T-helper 1 cell treated with Interleukin-12 subunit alpha and Interleukin-12 subunit beta and Interleukin-4 antibody, amounts not matched to agents 30 μg/mL and 1 μg/mL, for 36 hours (primary cell): ENCODE results near the gene CCDC78.
"Not testable (repeated sequence)": the region's sequence is repeated elsewhere in the genome, so short reads cannot be mapped to it uniquely, and the experiment has no call there.

ENCODE experiments used
- H3K27ac Mint-ChIP-seq: one replicate; pipeline ENCODE4 v1.8.0; 2021; ENCODE audit warnings: mild to moderate bottlenecking, mixed read lengths
- H3K27me3 Mint-ChIP-seq: one replicate; pipeline ENCODE4 v1.8.0; 2021; ENCODE audit warnings: low read depth, mixed read lengths
- H3K36me3 Mint-ChIP-seq: one replicate; pipeline ENCODE4 v1.8.0; 2021; ENCODE audit warnings: low read depth, mixed read lengths
- H3K4me1 Mint-ChIP-seq: one replicate; pipeline ENCODE4 v1.8.0; 2021; ENCODE audit warnings: low read depth, mixed read lengths
- H3K4me3 Mint-ChIP-seq: one replicate; pipeline ENCODE4 v1.8.0; 2021; ENCODE audit warnings: mild to moderate bottlenecking, moderate library complexity, mixed read lengths
- H3K9me3 Mint-ChIP-seq: one replicate; pipeline ENCODE4 v1.8.0; 2021; ENCODE audit warnings: mixed read lengths

Gene CCDC78

DNA sequence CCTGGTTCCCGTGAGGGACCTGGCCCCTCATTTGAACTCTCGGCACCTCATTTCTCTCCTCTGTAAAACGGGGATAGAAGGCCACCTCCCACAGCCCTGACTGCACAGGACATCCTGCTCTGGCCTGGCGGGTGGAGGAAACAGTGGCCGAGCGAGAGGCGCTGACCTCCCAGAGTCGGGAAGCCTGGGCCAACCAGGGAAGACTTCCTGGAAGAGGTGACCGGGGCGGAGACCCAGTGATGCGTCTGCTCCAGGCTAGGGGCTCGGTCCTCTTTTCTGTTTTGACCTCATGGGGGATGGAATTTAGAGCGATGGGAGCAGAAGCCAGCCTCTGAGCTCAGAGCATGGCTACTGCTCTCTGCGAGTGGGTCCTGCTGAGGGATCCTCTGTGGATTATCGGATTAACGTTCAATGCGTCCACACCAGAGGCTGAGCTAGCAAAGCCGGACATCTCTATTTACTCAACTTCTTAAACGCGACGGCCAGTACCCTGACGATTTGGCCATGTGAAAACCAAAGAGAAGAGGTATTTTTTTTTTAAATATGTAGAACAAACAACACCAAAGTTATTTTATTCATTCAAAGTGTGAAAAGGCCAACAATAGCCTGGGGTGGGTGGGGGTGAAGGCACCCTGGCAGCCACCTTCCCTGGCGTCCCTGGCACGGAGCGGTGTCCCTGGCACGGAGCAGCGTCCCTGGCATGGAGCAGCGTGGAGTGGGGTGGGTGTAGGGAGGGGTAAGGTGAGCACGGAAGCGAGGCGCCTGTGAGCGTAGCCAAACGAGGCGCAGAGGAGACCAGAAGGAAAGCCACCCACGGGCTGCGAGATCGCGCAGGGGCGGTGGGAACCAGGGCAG, 25.1 kb upstream of the CCDC78 start:
- H3K4me3 Mint-ChIP-seq: no peak overlapping the region
- H3K4me1 Mint-ChIP-seq: no peaks in the 10 kb centered on the region
- no peak overlapping the region for H3K27ac Mint-ChIP-seq
- H3K27me3 Mint-ChIP-seq: peaks cover 1% of the 10 kb centered on the region
- H3K36me3 Mint-ChIP-seq: no peaks in the 10 kb centered on the region
- no peaks in the 10 kb centered on the region for H3K9me3 Mint-ChIP-seq

DNA sequence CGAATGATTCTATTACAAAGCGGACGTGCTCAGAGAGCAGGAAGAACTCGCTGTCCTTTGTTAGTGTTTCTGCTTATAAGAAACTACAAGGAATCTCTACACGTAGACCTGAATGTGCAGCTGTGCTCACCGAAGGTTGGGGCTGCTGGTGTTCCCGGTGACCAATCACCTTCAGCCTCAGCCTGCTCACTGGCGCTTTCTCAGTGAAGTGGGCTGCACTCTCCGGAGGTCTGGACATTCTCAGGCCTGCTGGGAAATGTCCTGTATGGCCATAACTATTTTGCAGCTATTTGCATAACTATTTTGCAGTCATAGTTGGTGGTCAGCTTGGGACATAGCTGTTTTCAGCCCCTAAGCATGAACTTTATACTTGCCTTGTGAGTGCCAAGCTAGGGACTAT, 24.2 kb upstream of the CCDC78 start:
- Mint-ChIP-seq H3K36me3 (no peaks in the 10 kb centered on the region), H3K27ac (no peak overlapping the region), H3K4me3 (no peak overlapping the region), H3K9me3 (no peaks in the 10 kb centered on the region), H3K4me1 (no peaks in the 10 kb centered on the region), H3K27me3 (no peaks in the 10 kb centered on the region)

DNA sequence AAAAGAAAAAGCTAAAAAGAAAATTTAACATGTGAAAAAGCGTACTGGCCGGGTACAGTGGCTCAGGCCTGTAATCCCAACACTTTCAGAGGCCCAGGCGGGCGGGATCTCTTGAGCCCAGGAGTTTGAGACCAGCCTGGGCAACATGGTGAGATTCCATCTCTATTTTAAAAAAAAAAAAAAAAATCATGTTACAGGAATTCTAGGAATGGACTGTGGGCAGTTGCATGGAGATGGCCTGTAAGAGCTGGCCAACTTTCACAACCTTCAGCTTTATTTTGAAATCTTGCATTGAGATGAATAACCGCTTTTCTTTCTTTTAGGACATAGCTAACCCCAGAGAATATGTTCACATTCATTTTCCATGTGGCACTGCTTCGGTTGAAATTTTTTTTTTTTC, 22.8 kb upstream of the CCDC78 start:
- no peaks in the 10 kb centered on the region for H3K36me3 Mint-ChIP-seq
- no peaks in the 10 kb centered on the region for H3K4me1 Mint-ChIP-seq
- H3K4me3 Mint-ChIP-seq: no peak overlapping the region
- H3K9me3 Mint-ChIP-seq: no peaks in the 10 kb centered on the region
- H3K27ac Mint-ChIP-seq: no peak overlapping the region
- no peaks in the 10 kb centered on the region for H3K27me3 Mint-ChIP-seq

DNA sequence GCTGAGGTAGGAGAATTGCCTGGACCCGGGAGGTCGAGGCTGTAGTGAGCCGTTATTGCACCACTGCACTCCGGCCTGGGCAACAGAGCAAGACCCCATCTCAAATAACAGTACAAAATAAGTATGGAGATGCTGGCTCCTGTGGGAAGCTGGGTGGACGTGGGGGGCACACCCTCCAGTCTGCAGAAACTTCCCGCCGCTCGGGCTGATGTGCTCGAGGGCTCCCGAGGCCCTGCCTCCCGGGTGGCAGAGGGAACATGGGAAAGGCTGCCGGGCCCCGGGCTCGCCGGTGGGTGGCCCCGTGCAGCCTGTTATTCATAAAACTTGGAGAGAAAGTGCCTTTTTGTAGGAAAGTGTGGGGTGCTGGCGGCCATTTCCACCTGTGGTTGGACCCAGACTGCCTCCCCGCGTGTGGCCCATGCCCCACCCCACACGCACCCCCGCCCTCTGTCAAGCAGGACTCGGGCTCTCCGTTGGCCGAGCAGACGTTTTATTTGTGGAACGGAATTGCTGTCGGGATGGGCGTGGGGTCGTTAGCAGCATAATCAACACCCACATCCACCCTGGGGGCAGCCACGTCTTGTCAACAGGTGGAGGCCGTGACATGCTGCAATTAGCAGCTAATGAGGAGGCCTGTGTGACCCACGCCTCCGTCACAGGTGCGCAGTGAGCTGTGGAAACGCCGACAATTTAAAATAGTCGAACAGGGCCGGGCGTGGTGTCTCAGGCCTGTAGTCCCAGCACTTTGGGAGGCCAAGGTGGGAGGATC, 21.9 kb upstream of the CCDC78 start:
- no peak overlapping the region for H3K27ac Mint-ChIP-seq
- no peak overlapping the region for H3K4me3 Mint-ChIP-seq
- no peaks in the 10 kb centered on the region for H3K9me3 Mint-ChIP-seq
- H3K27me3 Mint-ChIP-seq: no peaks in the 10 kb centered on the region
- H3K4me1 Mint-ChIP-seq: no peaks in the 10 kb centered on the region
- H3K36me3 Mint-ChIP-seq: no peaks in the 10 kb centered on the region

DNA sequence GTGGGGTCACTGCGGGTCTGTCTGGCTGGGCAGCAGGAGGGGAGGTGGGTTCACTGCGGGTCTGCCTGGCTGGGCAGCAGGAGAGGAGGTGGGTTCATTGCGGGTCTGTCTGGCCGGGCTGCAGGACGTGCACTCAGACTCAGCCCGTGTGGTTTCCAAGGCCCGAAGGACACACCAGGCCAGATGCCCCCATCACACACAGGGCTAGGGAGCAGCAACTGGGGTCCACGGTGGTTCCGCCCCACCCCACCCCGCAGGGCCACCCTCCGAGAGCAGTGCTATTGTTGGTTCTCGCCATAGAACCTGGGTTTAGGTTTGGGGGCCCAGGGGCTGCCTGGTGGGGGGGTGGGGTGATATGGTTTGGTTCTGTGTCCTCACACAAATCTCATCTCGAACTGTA, 20.4 kb upstream of the CCDC78 start:
- Mint-ChIP-seq H3K27me3 (no peaks in the 10 kb centered on the region), H3K36me3 (no peaks in the 10 kb centered on the region), H3K4me1 (no peaks in the 10 kb centered on the region), H3K9me3 (no peaks in the 10 kb centered on the region), H3K4me3 (no peak overlapping the region), H3K27ac (no peak overlapping the region)

DNA sequence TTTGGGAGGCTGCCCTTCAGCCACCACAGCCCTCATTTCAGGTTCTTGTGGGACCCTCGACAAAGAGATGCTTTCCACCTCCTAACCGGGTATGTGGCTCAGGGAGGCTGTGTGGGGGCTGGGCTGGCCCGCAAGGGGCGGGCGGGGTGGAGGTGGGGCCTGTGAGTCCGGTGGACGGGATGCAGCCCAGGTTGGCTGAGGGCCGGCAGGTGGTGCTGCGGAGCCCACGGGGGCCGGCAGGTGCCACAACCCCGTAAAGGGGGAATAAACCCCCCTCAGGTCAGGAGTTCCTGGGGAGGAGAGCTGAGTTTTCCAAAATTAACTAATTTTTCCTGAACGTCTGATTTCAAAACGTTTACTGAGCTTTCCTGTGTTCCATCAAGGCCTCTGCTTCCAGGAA, 19.5 kb upstream of the CCDC78 start:
- Mint-ChIP-seq H3K4me3 (no peak overlapping the region), H3K36me3 (no peaks in the 10 kb centered on the region), H3K4me1 (no peaks in the 10 kb centered on the region), H3K27me3 (no peaks in the 10 kb centered on the region), H3K27ac (no peak overlapping the region), H3K9me3 (no peaks in the 10 kb centered on the region)

DNA sequence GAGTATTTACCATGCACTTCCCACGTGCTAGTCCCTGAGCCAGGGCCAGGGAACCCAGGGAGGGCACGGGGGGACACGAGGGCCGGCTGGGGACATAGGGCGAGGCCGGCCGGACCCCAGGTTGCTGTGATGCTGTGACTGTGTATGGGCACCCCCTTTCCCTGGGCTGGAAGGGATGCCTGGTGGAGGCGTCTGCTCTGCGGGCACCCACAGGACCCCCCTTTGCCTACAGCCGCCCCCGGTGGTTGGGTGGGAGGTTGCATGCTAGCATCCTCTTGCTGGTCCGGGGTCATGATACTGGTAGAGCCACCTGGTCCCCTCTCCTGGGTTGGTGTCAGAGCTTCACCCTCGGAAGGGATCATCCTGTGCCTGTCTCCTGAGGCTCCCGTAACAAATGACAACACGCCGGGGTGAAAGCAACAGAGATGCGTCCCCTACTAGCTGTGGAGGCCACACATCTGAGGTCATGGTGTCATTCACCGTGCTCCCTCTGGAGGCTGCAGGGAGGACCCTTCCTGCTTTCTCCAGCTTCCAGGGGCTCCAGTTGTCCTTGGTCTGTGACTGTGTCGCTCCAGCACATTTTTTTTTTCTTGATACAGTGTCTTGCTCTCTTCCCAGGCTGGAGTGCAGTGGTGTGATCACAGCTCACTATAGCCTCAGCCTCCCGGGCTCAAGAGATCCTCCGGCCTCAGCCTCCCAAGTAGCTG, 17.7 kb upstream of the CCDC78 start:
- no peaks in the 10 kb centered on the region for H3K9me3 Mint-ChIP-seq

DNA sequence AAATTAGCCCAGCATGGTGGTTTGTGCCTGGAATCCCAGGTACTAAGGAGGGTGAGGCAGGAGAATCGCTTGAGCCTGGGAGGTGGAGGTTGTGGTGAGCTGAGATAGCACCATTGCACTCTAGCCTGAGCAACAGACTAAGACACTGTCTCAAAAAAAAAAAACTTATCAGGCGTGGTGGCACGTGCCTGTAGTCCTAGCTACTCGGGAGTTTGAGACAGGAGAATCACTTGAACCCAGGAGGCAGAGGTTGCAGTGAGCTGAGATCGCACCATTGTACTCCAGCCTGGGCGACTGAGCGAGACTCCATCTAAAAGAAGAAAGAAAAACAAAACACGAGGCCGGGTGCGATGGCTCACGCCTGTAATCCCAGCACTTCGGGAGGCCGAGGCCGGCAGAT, 16.7 kb upstream of the CCDC78 start:
- not testable (repeated sequence) for H3K27ac Mint-ChIP-seq

More for the DNA sequence above, 17.7 kb upstream of the CCDC78 start:
- no peak overlapping the region for H3K27ac Mint-ChIP-seq
- H3K4me3 Mint-ChIP-seq: no peak overlapping the region
- peaks cover 4% of the 10 kb centered on the region for H3K36me3 Mint-ChIP-seq
- peaks cover 6% of the 10 kb centered on the region for H3K4me1 Mint-ChIP-seq
- no peaks in the 10 kb centered on the region for H3K27me3 Mint-ChIP-seq

DNA sequence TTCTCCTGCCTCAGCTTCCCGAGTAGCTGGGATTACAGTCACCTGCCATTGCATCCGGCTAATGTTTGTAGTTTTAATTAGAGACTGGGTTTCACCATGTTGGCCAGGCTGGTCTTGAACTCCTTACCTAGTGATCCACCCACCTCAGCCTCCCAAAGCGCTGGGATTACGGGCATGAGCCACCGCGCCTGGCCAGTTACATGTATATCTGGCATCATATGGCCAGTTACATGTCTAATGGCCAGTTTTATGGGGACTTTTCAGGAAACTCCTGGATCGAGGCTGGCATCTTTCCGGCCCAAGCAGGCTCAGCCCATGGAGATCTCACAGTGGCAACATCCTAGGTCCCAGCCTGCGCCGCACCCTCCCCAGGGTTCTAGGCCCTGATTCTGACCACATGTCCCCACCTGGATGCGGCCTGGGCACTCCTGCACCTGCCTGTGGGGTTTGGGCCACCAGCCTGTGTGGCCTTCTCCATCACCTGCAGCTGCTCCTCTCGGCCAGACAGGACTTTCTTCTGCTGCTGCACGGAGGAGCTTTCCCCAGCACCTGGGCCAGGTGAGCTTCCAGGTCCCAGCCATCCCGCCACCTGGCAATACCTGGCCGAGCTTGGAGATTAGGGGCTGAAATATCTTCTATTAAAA, 15.9 kb upstream of the CCDC78 start:
- Mint-ChIP-seq H3K27me3 (no peaks in the 10 kb centered on the region), H3K4me1 (peaks cover 10% of the 10 kb centered on the region), H3K9me3 (no peaks in the 10 kb centered on the region), H3K36me3 (peaks cover 6% of the 10 kb centered on the region), H3K27ac (no peak overlapping the region), H3K4me3 (peak overlapping the region; percentile 76)

More for the DNA sequence above, 16.7 kb upstream of the CCDC78 start:
- H3K4me1 Mint-ChIP-seq, H3K4me3 Mint-ChIP-seq, H3K9me3 Mint-ChIP-seq, H3K27me3 Mint-ChIP-seq, H3K36me3 Mint-ChIP-seq: not testable (repeated sequence)

DNA sequence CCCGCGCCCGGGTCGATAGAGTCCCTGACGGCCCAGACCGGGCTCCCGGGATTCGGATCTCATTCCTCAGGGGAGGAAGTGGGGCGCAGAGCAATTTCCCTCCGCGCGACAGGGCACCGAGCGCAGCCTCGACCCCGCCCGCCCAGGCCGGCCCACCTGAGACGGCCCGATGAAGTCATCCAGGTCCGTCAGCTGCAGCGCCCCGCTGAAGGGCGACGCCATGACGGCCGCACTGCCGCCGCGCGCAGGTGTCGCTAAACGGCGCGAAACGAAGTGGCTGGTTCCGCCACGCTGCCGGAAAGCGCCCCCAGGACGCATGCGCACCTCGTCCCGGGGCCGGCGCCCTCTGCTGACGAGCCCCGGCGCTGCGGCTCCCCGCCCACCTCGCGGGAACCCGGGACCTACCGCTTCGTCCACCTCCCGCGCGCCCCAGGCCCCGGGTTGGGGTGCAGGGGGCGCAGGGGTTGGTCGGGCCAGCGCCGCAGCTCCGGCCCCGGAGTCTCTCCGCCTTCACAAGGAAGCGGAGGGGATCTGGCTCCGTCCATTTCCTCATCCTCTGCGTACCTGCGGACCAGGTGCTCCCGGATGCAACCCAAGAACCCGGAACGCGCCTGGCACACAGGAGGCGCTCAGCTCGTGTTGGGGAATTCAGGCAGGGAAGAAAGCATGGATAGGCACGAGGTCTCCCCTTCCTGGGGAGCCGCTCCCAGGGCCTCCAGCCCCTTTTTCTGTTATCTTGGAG, 14.7 kb upstream of the CCDC78 start, which contains the start of gene CIAO3:
Gene CIAO3 (minus strand): TSS at position 234 of the 742 bp plus-strand sequence. CDS start 12 bp downstream, at position 222.
- H3K27me3 Mint-ChIP-seq: no peaks in the 10 kb centered on the region
- H3K9me3 Mint-ChIP-seq: no peaks in the 10 kb centered on the region
- H3K36me3 Mint-ChIP-seq: peaks cover 6% of the 10 kb centered on the region
- peak within 1 kb of the TSS; percentile 62 for H3K27ac Mint-ChIP-seq
- peaks cover 12% of the 10 kb centered on the region for H3K4me1 Mint-ChIP-seq
- H3K4me3 Mint-ChIP-seq: peak within 1 kb of the TSS; percentile 76

DNA sequence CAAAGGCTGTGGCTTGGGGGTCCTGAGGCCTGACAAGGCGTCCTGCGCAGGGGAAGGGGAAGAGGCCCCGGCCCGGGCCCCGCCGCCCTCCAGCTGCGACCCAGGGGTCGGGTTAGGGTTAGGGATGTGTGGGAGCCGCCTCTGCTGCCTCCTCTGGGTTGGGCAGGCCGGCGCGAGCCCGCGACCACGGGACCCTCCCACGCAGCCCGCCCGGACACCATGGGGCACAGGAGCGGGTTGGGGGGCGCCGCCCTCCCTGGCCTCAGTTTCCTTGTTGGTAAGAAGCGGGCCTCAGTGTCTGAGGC, 14.2 kb upstream of the CCDC78 start:
- no peaks in the 10 kb centered on the region for H3K27me3 Mint-ChIP-seq
- peak overlapping the region; percentile 62 for H3K27ac Mint-ChIP-seq
- H3K4me1 Mint-ChIP-seq: peaks cover 13% of the 10 kb centered on the region
- no peaks in the 10 kb centered on the region for H3K9me3 Mint-ChIP-seq
- H3K36me3 Mint-ChIP-seq: peaks cover 6% of the 10 kb centered on the region
- H3K4me3 Mint-ChIP-seq: peak overlapping the region; percentile 76

DNA sequence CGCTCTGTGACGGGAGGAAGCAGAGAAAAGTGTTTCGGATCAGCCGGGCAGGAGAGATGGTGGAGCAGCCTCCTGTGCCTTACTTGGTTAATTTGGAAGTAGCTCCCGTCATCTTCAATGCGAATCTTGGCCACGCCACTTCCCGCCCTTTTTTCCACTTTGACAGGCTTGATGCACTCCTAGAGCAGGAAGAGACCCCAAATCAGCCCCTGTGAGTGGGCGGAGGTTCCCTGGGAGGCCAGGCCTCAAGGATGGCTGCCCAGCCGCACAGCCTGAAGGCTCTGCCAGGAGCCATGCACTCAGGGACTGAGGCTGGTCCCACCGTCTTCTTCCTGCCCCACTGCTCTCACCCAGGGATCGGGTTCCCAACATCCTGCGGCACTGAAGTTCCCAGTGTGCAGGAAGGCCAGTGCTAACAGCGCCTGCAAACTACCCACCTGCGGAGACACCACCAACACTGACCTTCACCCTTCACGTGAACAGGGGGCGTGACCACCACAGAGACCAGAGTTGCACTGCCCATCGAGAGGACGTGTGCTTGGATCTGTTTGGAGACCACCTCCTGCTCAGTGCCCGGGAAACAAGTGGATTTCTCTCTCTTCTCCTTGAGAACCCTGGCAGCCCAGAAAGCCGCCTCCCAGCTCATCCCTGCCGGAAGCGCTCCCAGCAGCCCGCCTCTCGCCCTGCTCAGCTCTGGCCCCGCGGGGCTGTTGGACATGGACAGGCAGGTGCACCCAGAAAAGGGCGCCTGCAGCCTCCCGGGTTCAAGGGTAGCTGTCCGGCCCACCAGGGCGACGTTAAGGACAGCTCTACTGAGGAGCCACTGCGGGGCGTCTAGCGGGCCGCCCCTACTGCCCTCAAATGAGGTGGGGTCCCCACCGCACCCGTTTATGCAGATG, 13.6 kb upstream of the CCDC78 start:
- no peaks in the 10 kb centered on the region for H3K27me3 Mint-ChIP-seq
- peak overlapping the region; percentile 81 for H3K4me3 Mint-ChIP-seq
- H3K27ac Mint-ChIP-seq: peak overlapping the region; percentile 62
- H3K9me3 Mint-ChIP-seq: no peaks in the 10 kb centered on the region
- peaks cover 10% of the 10 kb centered on the region for H3K36me3 Mint-ChIP-seq
- H3K4me1 Mint-ChIP-seq: peaks cover 17% of the 10 kb centered on the region

DNA sequence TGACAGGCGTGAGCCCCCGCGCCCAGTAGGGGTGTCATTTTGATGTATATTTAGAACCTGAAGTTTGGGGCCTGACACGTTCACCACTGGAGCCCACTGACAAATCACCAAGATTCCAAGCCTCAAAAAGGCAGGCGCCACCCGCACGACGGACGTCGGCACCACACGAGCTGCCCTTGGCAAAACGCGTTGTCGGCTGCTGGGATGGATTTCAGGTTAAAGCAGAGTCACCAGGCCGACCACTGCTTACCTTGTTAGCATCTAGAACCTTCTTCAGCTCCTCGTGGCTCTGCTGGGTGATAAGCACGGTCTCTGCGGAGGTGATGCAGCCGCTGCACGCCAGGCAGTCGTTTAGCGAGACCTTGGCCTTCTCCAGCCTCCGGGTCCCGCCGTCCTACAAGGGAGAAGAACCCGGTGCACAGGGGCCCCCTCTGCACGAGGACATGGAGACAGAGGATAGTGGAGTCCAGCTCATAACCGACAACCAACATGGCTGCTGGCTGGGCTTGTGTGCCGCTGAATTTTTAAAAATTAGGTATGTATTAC, 10.8 kb upstream of the CCDC78 start:
- Mint-ChIP-seq H3K36me3 (peaks cover 10% of the 10 kb centered on the region), H3K27me3 (no peaks in the 10 kb centered on the region), H3K4me3 (no peak overlapping the region), H3K9me3 (no peaks in the 10 kb centered on the region), H3K4me1 (peaks cover 17% of the 10 kb centered on the region), H3K27ac (no peak overlapping the region)
